NCI-H82 (cell line): Measurements from ENCODE around the gene SIGLEC1.
A peak's percentile ranks its signal among the peaks of the same experiment; 100 is the strongest.

Source experiments
- DNase-seq: peaks from one replicate; lab custom pipeline; 2025; lab: John Stamatoyannopoulos, UW

Gene SIGLEC1

GRCh38 chr20:3744806-3745685 is 32.6 kb upstream of the SIGLEC1 start:
- DNase-seq, result peak; percentile 85

GRCh38 chr20:3744037-3744436 is 31.6 kb upstream of the SIGLEC1 start:
- no peak for DNase-seq

GRCh38 chr20:3743251-3743650 is 30.9 kb upstream of the SIGLEC1 start:
- DNase-seq, result no peak

- no peak for DNase-seq
These were observed 29.5 kb upstream of the SIGLEC1 start for GRCh38 chr20:3741836-3742458.

GRCh38 chr20:3740615-3741301 is 28.4 kb upstream of the SIGLEC1 start:
- no peak for DNase-seq

- DNase-seq, result no peak
These were observed 27.6 kb upstream of the SIGLEC1 start for GRCh38 chr20:3739926-3740451.

- DNase-seq, result no peak
These were observed 26.9 kb upstream of the SIGLEC1 start for GRCh38 chr20:3739054-3739925.

- DNase-seq, result no peak
These were observed 26.0 kb upstream of the SIGLEC1 start for GRCh38 chr20:3738111-3739053.

GRCh38 chr20:3735768-3736167 is 23.4 kb upstream of the SIGLEC1 start:
- no peak for DNase-seq

- DNase-seq, result no peak
These were observed 21.9 kb upstream of the SIGLEC1 start for GRCh38 chr20:3734111-3734843.

- DNase-seq, result no peak
These were observed 21.0 kb upstream of the SIGLEC1 start for GRCh38 chr20:3733119-3733995.

GRCh38 chr20:3732327-3733118 is 20.1 kb upstream of the SIGLEC1 start, which contains the start of gene HSPA12B:
Gene HSPA12B (plus strand): TSS chr20:3732685. CDS start chr20:3738675, 5,990 bp downstream.
- peak; percentile 34 for DNase-seq

GRCh38 chr20:3731944-3732326 is 19.5 kb upstream of the SIGLEC1 start:
- DNase-seq, result no peak

GRCh38 chr20:3730803-3731672 is 18.6 kb upstream of the SIGLEC1 start:
- DNase-seq, result no peak

- no peak for DNase-seq
These were observed 17.6 kb upstream of the SIGLEC1 start for GRCh38 chr20:3729811-3730540.

GRCh38 chr20:3729378-3729777 is 17.0 kb upstream of the SIGLEC1 start:
- no peak for DNase-seq
